C4-2B (cell line): ENCODE results near the gene ABCD2.

Experiments used
- CTCF ChIP-seq: fragments of 450-650 bp; conservative IDR thresholded peaks from 2 replicates; pipeline ENCODE4 v1.5.1; 2017; ENCODE audit warnings: mild to moderate bottlenecking
- ZFX ChIP-seq: fragments of 450-650 bp; IDR thresholded peaks from 2 replicates; pipeline ENCODE4 v1.6.1; 2017

GRCh38 chr12:39626033-39626814 is 6.6 kb upstream of the ABCD2 start:
- TF ChIP-seq CTCF: no peak
- TF ChIP-seq ZFX: no peak
